ENCODE measurements around the gene TAGLN3. TPM values are rescaled to one million over a fixed set of nuclear protein-coding genes. Genes with fewer than 3 reads are reported as not detected.

The TAGLN3 gene
- total RNA-seq, 4 donors from 2014 or later: 0.22 to 2.6 TPM; not detected in 2

DNA sequence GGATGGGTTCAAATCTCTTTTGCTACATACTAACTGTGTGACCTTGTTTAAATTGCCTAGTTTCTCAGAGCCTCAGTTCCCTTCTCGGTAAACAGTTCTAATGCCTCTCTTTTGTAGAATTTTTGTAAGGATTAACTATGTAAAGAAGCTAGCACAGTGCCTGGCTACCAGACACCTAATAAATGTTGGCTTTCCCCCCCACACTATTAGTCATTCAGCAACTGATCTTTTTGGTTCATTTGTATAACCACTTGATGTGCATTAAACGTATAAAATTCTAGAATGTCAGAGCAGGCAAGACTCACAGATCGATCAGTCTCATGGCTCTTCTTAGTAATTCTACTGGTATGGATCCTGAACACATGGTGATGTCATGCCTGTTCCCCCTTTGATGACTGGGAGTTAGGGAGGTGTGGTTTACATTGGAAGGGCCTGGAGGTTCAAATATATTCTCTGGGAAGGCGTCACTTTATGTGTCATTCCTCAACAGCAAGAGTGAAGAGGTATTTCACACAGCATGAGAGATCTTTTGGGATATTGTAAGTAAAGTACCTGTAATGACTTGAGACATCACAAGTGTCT lies 6.5 kb downstream of the TAGLN3 start:
- no peaks in the 10 kb centered on the region for H3K27me3 ChIP-seq
- intact Hi-C loops (cut with DNase I): no loop called here
- no peak for DNase-seq

DNA sequence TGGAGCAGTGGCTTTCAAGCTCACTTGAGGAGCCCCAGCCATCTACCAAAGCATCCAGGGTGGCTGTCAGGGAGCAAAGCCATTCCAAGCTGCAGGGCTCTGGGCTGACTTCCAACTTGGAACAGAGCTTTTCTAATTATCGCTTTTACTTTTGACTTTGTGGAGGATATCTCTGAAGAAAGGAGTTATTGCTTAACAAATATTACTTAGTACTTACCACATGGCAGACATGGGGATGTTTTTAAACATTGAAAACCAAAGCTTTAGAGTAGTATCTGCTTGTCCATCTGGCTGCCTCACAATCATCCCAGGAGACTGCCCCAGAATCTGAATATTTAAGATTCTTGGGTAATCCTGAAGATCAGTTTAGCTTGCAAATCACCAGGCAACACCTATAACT lies 8.9 kb downstream of the TAGLN3 start:
- no peak overlapping the region for H3K4me3 ChIP-seq (replicated peaks in 1 of 3)
- intact Hi-C loops (cut with DNase I): no loop called here
- H3K27ac ChIP-seq: no peak overlapping the region
- H3K9me3 ChIP-seq: no peaks in the 10 kb centered on the region
- no peaks in the 10 kb centered on the region for H3K27me3 ChIP-seq
- DNase-seq: peak in 1 of 2 donors; percentile 18
- 22 to 33% methylated on average over 1 of the region's 1 CpG for WGBS, 2 donors
- H3K36me3 ChIP-seq: no peaks in the 10 kb centered on the region
- TF ChIP-seq POLR2A (IDR thresholded peaks at IDR 0.05): no peak
- TF ChIP-seq, protein P1, sequence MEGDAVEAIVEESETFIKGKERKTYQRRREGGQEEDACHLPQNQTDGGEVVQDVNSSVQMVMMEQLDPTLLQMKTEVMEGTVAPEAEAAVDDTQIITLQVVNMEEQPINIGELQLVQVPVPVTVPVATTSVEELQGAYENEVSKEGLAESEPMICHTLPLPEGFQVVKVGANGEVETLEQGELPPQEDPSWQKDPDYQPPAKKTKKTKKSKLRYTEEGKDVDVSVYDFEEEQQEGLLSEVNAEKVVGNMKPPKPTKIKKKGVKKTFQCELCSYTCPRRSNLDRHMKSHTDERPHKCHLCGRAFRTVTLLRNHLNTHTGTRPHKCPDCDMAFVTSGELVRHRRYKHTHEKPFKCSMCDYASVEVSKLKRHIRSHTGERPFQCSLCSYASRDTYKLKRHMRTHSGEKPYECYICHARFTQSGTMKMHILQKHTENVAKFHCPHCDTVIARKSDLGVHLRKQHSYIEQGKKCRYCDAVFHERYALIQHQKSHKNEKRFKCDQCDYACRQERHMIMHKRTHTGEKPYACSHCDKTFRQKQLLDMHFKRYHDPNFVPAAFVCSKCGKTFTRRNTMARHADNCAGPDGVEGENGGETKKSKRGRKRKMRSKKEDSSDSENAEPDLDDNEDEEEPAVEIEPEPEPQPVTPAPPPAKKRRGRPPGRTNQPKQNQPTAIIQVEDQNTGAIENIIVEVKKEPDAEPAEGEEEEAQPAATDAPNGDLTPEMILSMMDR (IDR thresholded peaks at IDR 0.05): no peak
- H3K4me1 ChIP-seq: peaks cover 11 to 36% of the 10 kb centered on the region in 2 donors

More for the DNA sequence above, 6.5 kb downstream of the TAGLN3 start:
- Histone ChIP-seq H3K36me3 (no peaks in the 10 kb centered on the region), H3K9me3 (no peaks in the 10 kb centered on the region), H3K4me1 (peaks cover under 1 to 15% of the 10 kb centered on the region in 2 donors), H3K4me3 (replicated peaks in 1 of 3) (no peak overlapping the region), H3K27ac (no peak overlapping the region)
- 74 to 82% methylated on average over 4 of the region's 4 CpGs for WGBS, 2 donors
- TF ChIP-seq POLR2A (IDR thresholded peaks at IDR 0.05): no peak
- TF ChIP-seq, protein P1 (IDR thresholded peaks at IDR 0.05): no peak

DNA sequence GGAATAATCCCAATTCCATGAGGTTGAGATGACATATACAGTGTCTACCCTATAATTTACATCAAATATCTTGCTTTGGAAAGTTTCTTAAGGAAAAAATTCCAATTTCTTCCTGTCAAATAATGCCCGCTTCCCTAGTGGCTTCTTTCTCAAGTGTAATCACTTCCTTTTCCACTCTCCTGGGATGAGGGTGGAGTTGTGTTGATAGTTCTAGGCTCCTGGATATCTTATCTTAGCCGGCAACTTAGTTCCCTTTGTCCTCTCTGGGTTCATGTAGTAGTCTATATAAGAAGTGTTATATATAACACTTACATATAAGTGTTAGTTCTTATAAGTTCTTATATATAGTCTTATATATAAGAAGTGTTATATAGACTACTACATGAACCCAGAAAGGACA lies 10.9 kb downstream of the TAGLN3 start:
- WGBS, 2 donors: 91 to 95% methylated on average over 2 of the region's 2 CpGs
- peaks cover 11 to 40% of the 10 kb centered on the region in 2 donors for H3K4me1 ChIP-seq
- H3K36me3 ChIP-seq: no peaks in the 10 kb centered on the region
- no peaks in the 10 kb centered on the region for H3K9me3 ChIP-seq
- H3K27ac ChIP-seq: no peak overlapping the region
- no peaks in the 10 kb centered on the region for H3K27me3 ChIP-seq
- H3K4me3 ChIP-seq (replicated peaks in 1 of 3): no peak overlapping the region
- intact Hi-C loops (cut with DNase I): no loop called here
- DNase-seq: no peak
- TF ChIP-seq, protein P1 (IDR thresholded peaks at IDR 0.05): no peak
- TF ChIP-seq POLR2A (IDR thresholded peaks at IDR 0.05): no peak

DNA sequence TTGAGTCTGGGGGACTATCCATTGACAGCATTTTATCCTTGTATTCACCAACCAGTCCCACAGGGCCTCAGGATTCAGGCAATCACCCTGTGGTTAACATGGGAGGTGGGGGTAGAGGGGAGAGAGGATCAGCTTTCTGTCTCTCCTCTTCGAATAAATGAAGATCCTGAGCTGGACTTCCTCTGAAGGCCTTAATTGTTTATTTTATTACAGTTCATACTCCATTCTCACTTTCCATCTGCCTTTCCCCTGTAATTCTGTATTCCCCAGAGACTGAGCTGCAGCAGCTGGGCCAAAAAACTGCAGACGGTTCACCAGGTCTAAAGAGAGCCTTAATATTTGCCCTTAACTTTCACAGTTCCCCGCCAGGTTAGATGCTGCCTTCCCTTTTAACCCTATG lies 11.9 kb downstream of the TAGLN3 start:
- Histone ChIP-seq H3K36me3 (no peaks in the 10 kb centered on the region), H3K27me3 (no peaks in the 10 kb centered on the region), H3K27ac (peak overlapping the region in 2 of 3 donors; percentile 43 to 55), H3K4me1 (peaks cover 11 to 40% of the 10 kb centered on the region in 2 donors), H3K9me3 (no peaks in the 10 kb centered on the region), H3K4me3 (replicated peaks in 1 of 3) (no peak overlapping the region)
- intact Hi-C loops (cut with DNase I): no loop called here
- DNase-seq: peak in 1 of 2 donors; percentile 10
- TF ChIP-seq POLR2A (IDR thresholded peaks at IDR 0.05): no peak
- TF ChIP-seq, protein P1 (IDR thresholded peaks at IDR 0.05): no peak
- WGBS, 2 donors: 45 to 57% methylated on average over 3 of the region's 3 CpGs

DNA sequence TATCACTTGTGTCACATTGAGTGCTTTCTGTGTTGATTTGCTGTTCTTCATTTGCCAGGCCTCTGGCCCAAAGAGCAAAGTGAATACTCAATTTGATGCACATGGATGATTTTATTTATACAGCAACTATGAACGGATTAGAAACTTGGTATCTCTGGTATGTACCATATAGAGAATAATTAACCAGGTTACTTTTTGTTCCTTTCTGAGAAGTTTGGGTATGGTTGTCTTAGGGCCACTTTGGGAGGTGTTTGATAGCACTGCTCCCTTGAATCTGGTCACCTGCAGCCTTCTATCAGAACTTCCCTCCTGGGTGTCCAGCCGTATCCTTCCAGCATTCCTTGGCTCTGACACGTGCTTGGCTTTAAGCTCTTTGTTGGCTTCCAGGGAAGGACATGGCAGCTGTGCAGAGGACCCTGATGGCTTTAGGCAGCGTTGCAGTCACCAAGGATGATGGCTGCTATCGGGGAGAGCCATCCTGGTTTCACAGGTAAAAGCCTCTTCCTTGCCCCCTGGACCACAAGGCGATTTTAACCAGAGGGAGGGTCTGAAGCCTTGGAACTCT lies 12.7 kb downstream of the TAGLN3 start:
- no peaks in the 10 kb centered on the region for H3K36me3 ChIP-seq
- H3K27me3 ChIP-seq: no peaks in the 10 kb centered on the region
- H3K4me3 ChIP-seq (replicated peaks in 1 of 3): no peak overlapping the region
- peaks cover 11 to 40% of the 10 kb centered on the region in 2 donors for H3K4me1 ChIP-seq
- TF ChIP-seq POLR2A (IDR thresholded peaks at IDR 0.05): no peak
- TF ChIP-seq, protein P1 (IDR thresholded peaks at IDR 0.05): no peak
- intact Hi-C loops (cut with DNase I): no loop called here
- 55 to 62% methylated on average over 4 to 6 of the region's 6 CpGs for WGBS, 2 donors
- H3K9me3 ChIP-seq: no peaks in the 10 kb centered on the region
- DNase-seq: peak in 1 of 2 donors; percentile 35
- peak overlapping the region; percentile 27 to 55 (median 43) for H3K27ac ChIP-seq
